GM15510 (cell line): ENCODE results near the gene RNF44.

Experiments used
- POLR2A ChIP-seq: IDR thresholded peaks from 3 replicates; pipeline ENCODE4 v1.6.1; 2011; ENCODE audit warnings: borderline replicate concordance; ENCODE audit not compliant: insufficient read length; ENCODE audit errors: extremely low read depth

RNF44 gene

DNA sequence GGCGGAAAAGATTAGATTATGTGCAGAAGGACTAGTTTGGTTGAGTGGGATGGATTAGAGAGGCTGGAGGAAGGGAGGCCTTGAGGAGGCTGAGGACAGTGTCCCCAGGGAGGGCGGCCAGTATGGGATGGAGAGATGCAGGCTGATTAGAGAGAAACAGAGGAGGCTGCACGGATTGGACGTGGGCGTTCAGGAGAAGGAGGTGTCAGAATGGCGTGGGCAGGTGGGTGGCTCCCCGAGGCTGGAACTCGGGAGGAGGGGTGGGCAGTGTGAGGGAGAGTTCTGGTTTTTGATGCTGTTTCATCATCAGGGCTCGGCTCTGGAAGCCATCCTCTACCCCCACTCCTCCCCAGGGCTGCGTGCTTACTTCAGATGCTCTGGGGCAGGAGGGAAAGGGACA, 25.0 kb upstream of the RNF44 start:
- TF ChIP-seq POLR2A = no peak

DNA sequence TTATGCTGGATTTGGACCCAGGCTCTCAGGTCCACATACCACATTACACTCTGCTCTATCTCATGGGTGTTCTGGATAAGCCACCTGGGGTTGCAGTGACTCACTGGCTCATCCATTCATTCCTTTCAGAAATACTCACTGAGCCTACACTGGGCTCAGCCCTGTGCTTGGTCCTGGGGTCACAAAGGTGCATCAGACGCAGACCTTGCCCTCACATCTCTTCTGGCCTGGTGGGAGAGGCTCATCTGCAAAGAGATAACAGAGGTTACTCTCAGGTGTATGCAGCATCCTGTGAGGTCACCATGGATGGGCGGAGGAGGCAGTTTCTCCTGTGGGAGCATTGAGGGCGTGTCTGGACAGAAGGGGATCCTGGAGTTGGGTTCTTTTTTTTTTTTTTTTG, 24.1 kb upstream of the RNF44 start:
- no peak for TF ChIP-seq POLR2A

DNA sequence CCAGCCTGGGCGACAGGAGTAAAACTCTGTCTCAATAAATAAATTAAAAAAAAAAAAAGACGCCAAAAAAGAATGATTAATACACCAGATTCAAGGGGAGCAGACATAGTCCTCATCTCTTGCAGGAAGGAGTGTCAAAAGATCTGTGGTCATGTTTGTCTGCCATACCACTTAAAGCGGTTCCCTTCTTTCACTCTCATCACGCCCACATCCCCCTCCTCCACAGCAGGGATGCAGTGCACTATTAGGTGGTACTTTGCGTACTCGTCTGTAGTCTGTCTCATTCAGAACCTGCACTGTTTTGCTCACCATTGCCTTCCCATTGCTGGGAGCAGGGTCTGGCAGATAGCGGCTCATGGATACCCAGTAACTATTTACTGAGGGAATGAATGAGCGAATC, 23.2 kb upstream of the RNF44 start:
- no peak for TF ChIP-seq POLR2A

DNA sequence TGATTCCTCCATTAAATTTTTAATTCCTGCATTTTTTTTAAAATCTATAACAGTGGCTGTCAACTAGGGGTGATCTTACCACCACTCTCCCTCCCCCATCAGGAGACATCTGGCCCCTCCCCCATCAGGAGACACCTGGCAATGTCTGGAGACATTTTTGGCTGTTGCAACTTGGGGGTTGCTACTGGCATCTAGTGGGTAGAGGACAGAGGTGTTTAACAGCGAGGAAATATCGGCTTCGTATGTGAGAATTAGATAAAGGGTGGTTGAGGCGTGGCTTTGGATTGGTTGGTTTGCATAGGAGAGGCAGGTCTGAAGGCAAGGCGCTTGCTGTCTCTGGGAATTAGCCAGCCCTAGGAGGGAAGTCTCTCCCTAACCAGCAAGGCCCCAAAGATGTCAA, 22.5 kb upstream of the RNF44 start:
- no peak for TF ChIP-seq POLR2A

DNA sequence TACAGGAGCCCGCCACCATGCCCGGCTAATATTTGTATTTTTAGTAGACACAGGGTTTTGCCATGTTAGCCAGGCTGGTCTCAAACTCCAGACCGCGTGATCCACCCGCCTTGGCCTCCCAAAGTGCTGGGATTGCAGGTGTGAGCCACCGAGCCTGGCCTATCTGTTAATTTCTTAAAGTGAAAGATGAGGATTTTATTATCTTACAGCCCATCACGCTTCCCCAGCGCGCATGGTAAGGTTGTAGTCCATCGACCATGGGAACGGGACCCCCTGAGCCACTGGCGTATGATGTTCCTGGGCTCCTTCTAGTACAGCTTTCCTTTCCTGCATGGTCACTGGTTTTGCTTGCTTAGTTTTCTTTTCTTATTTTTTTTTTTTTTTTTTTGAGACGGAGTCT, 20.6 kb upstream of the RNF44 start:
- no peak for TF ChIP-seq POLR2A

DNA sequence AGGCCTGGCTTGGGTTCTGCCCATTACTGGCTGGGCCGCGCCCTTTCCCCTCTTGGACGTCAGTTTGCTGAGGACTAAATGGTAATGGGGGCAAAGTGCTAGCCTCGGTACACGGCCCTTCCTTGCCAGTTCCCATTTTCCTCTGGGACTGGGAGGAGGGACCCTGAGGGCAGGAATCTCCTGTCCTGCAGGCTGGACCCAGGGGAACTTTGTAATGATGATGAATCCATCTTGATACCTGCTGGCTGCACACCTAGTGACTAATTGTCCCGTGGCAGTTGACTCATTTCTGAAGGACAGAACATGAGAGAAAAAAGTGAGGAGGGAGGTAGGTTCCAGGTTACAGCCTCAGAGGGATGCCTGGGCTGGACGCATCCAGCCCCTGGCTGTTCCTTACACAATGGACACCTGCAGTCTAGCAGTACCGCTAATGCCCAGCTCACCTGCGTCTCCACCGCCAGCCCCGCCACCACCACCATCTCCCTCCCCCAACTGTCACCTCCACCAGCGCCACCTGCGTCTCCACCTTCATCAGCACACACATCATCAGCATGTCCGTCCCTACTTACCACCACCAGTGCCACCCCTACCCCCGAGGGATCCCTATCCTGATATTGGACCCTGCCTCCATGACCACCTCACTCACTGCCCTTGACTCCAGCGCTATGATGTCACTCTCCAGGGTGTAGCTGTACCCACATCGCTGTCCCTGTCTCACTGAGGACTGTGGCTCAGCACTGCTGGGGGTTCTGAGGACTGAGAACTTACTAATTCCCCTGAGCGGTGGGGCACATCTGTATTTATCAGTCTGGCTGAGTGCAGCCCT, 16.3 kb upstream of the RNF44 start:
- TF ChIP-seq POLR2A = no peak

DNA sequence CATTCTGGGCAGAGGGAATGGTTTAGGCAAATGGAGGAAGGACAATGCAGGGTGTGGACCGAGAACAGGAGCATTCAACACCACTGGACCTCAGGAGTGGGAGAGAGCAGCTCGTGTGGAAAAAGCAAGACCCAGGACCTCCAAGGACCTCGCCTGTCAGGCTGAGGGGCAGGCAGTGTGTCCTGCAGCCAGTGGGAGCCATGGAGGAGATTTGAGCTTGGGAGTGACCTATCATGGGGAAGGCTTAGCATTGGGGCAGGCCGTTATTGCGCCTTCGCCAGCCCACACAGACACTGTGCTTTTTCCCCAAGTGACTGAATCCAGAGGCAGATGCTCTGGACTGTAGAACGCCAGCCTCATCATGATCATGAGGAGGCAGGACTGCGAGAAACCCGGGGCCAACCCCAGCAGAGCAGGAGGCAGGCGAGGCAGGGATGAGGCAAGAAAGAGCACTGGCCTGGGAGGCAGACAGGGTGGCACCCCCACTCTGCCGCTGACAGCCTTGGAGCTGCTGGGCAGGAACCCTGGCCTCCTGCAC, 15.2 kb upstream of the RNF44 start:
- no peak for TF ChIP-seq POLR2A

DNA sequence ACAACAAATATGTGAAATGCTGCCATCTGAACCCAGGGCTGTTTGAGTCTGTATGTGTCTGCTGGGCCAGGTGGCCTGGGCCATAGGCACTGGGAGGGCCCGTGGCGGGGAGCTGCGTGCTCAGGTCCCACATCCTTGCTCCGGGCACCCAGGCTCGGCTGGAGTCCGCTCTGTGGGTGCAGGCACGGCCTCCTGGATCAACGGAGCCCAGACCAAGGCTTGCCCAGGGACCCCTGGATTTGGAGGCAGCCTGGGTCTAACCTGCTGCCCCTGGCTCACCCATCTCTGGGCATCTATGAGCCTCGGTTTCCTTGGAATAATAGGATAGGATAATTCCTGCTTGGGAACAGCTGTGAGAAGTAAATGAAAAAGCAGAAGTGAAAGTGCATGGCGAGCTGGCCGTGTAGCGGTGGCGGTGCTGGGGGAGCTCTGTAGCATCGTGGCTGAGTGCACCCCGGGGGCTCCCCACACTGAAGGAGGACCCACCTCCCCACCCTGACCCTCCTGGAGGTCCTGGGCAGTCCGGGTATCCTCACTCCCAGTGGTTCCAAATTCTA, 13.2 kb upstream of the RNF44 start:
- TF ChIP-seq POLR2A = no peak

DNA sequence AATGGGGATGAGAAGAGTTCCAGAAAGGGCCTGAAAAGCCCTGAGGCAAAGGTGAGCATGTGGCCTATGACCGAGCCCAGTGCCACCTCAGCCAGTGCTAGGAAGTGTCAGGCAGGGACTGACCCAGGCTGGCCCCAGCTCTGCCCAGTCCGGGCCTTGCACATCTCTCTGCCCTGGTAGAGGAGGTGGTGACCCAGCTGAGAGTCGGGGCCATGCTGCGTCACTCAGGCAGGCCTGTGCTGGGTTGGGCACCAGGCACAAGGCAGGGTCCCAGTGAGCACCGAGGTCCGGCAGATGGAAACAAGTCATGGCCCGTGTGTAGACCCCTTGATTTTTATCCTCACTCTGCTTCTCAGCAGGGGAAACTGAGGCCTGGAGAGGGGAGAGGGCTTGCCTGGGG, 12.7 kb upstream of the RNF44 start:
- no peak for TF ChIP-seq POLR2A

DNA sequence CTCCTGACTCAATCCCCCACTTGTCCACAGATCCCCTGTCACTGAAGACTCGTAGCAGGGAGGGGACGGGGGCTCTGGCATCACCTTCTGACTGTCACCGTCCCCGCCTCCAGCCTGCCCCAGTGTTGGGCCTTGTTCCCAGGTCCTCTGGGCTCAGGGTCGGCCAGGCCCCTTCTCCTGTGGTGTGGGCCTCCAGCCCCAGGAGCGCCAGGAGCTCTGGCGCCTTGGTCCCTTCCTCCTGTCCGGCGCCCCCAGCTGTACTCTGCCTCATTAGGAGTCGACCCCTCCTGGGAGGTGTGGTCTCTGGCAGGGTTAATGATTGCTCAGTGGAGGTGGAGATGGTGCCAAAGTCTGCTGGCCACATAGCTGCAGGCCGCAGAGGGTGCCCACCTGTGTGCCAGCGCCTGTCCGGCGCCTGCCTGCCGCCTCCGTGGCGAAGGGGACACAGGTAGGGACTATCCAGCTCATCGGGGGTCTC, 11.8 kb upstream of the RNF44 start, which contains the start of gene CDHR2:
CDHR2 (plus strand) TSS at position 376 of the 478 bp plus-strand sequence. CDS start 16,011 bp downstream, outside the sequence.
- no peak for TF ChIP-seq POLR2A

DNA sequence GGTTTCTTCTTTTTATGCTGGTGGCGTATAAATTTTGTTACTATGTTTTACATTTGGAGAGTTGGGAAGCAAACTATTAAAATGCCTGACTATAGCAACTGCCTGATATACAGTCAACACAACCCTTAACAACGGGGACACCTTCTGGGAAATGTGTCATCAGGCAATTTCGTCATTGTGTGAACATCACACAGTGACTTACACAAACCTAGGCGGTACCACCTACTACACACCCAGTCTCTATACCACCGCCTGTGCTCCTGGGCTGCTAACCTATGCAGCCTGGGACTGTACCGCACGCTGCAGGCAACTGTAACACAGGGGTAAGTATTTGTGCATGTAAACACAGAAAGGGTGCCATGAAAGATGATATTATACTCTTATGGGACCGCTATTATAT, 10.6 kb upstream of the RNF44 start:
- TF ChIP-seq POLR2A = no peak

DNA sequence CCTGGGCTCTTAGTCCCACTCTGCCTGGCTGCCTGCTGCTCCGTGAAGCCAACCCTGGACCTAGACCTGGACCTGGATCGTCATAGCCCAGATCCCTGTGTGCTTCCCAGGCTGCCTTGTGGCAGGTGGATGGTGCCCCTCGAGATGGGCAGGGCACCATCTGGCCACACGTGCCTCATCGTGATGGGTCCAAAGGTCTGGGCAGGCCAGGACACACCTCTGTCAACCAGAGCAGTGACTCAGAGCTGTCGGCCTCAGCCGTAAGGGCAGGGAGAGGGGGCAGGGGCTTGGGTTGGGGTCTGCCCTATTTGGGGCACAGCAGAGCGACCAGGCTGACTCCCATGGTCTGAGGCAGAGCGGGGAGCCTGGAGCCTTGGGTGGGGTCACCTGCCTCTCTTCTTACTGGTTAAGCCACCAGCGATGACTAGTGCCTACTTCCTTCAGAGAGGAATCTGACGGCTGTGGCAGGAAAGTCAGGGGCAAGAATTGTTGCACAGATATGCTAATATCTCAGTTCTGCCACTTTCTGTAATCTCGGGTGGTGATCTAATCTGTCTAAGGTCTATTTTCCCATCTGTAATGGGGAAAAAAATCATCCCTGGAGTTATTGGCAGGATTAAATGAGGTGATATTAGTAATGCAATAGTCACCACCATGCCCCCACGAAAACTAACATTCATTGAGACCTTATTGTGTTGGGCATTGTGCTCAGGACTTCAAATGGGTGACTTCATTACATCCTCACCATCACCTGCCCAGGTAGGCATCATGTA, 8.7 kb upstream of the RNF44 start:
- TF ChIP-seq POLR2A = no peak

DNA sequence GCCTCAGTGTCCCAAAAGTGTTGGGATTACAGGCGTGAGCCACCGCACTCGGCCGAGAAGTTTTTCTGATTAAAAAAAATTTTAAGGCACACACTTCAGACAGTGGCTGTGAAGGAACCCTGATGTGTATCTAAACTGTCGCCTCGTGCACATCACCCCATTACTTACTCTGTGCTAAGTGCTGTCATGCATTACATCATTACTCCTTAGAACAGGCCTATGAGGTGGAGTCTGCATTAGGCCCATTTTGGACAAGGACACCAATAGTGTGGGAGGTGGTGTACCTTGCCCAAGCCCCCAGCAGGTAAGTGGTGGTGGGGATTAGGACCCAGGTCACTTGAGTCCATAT, 8.2 kb upstream of the RNF44 start:
- TF ChIP-seq POLR2A = no peak

DNA sequence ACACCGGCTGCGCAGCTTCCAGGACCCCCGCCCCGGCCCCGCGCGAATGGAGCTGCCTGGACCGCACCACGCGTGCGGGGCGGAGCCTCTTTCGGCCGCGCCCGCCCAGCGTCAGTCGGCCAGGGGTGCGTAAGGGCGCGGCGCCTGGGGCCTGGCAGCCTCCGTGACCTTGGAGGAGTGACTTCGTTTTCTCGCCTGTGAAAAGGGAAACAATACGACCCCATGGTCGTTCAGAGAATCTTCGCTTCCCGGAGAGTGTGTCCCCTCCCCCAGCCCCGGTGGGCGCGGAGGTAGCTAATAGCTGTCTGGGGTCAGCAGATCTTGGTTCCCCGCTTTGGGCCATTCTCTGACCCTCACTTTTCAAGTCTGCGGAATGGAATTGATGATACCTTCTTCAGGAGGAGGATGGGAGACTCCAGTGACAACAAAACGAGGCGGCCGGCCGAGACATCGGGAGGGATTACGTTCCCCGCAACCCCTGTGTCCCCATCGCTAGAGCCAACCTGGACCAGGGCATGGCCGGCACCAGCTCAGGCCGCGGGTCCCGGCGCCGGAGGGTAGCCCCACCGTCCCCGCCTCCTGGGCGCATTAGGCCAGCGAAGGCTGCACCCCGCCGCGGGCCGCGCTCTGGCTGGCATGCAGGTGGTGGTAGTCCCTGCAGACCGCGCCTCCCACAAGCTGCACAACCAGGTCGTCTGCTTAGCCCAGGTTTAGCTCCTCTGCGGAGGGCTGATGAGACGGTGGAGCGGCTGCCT, 6.4 kb upstream of the RNF44 start:
- TF ChIP-seq POLR2A = peak; percentile 70
